Thyroid gland (tissue), 4 donors: ENCODE measurements around the gene PLIN3. TPM values are rescaled to one million over a fixed set of nuclear protein-coding genes. Genes with fewer than 3 reads are reported as not detected.
A peak's percentile ranks its signal among the peaks of the same experiment; 100 is the strongest.
"Not testable (repeated sequence)": the region's sequence is repeated elsewhere in the genome, so short reads cannot be mapped to it uniquely, and the experiment has no call there.

Experiments used
- DNase-seq, 2 donors: peaks; one replicate each; pipeline ENCODE4 v3.0.0-alpha.2; 2019
- H3K27ac ChIP-seq, 3 donors: fragments of 200-600 bp; sonication (generic); 1 replicate in 2 of 3; 2 replicates in 1 of 3; pipeline ENCODE4 v1.5.1; 2016 to 2019; ENCODE audit warnings: mild to moderate bottlenecking in 1 of 3, moderate library complexity in 1 of 3
- H3K27me3 ChIP-seq: fragments of 200-600 bp; sonication (generic); one replicate; pipeline ENCODE4 v1.5.1; 2019
- H3K36me3 ChIP-seq, 2 donors: fragments of 200-600 bp; sonication (generic); one replicate each; pipeline ENCODE4 v1.5.1; 2016 to 2019
- H3K4me1 ChIP-seq, 2 donors: fragments of 200-600 bp; sonication (generic); one replicate each; pipeline ENCODE4 v1.5.1; 2017 to 2019
- H3K4me3 ChIP-seq, 3 donors: fragments of 200-600 bp; sonication (generic); replicated peaks in 1 of 3; 1 replicate in 2 of 3; 2 replicates in 1 of 3; pipeline ENCODE4 v1.5.1; 2016; ENCODE audit warnings: mild to moderate bottlenecking in 1 of 3
- H3K9me3 ChIP-seq: fragments of 200-600 bp; sonication (generic); one replicate; pipeline ENCODE4 v1.5.1; 2017
- POLR2A ChIP-seq, 2 donors: fragments of 450-650 bp; IDR thresholded peaks; one replicate each; pipeline ENCODE4 v1.6.1; 2017; ENCODE audit warnings: antibody characterized with exemption in 2 of 2, mild to moderate bottlenecking in 2 of 2, moderate library complexity in 1 of 2
- WGBS, 2 donors: methylation state at CpG; one replicate each; pipeline ENCODE4 v1.1.5; 2017; 5-methylcytosine and 5-hydroxymethylcytosine counted together
- intact Hi-C: fragments of 100-400 bp; cut with DNase I; formaldehyde crosslinking; loops from one replicate; pipeline ENCODE4 v1.15.1; 2023
- total RNA-seq, 4 donors: library from RNA; depleted of rRNA; stranded (reverse); fragments of >200 nt; gene quantifications; one replicate each; pipeline ENCODE4 v1.2.3, GENCODE V29; 2016
- TF ChIP-seq, protein P1 (sequence below), 6 experiments: fragments of 200-600 bp in 3 of 6; fragments of 450-650 bp in 3 of 6; sonication (generic) in 3 of 6; IDR thresholded peaks; one replicate each; pipeline ENCODE4 v1.5.1; 2016 to 2019; ENCODE audit warnings: antibody characterized with exemption in 6 of 6, mild to moderate bottlenecking in 2 of 6, inconsistent platforms in 1 of 6, moderate library complexity in 1 of 6

The PLIN3 gene
- total RNA-seq, 4 donors from 2014 or later = 24.4 to 41.3 (median 38.0) TPM

GRCh38 chr19:4849019-4849418, 18.4 kb downstream of the PLIN3 start:
- H3K27ac ChIP-seq = peak overlapping the region; percentile 48 to 76 (median 54)
- peaks cover 21 to 32% of the 10 kb centered on the region in 2 donors for H3K4me1 ChIP-seq
- H3K4me3 ChIP-seq = no peak overlapping the region
- H3K36me3 ChIP-seq = peaks cover 17 to 22% of the 10 kb centered on the region in 2 donors
- WGBS, 2 donors = 65 to 71% methylated on average over 7 of the region's 7 CpGs
- H3K9me3 ChIP-seq = no peaks in the 10 kb centered on the region
- no peaks in the 10 kb centered on the region for H3K27me3 ChIP-seq
- peak; percentile 45 to 64 for DNase-seq
- TF ChIP-seq, protein P1, sequence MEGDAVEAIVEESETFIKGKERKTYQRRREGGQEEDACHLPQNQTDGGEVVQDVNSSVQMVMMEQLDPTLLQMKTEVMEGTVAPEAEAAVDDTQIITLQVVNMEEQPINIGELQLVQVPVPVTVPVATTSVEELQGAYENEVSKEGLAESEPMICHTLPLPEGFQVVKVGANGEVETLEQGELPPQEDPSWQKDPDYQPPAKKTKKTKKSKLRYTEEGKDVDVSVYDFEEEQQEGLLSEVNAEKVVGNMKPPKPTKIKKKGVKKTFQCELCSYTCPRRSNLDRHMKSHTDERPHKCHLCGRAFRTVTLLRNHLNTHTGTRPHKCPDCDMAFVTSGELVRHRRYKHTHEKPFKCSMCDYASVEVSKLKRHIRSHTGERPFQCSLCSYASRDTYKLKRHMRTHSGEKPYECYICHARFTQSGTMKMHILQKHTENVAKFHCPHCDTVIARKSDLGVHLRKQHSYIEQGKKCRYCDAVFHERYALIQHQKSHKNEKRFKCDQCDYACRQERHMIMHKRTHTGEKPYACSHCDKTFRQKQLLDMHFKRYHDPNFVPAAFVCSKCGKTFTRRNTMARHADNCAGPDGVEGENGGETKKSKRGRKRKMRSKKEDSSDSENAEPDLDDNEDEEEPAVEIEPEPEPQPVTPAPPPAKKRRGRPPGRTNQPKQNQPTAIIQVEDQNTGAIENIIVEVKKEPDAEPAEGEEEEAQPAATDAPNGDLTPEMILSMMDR (IDR thresholded peaks at IDR 0.05) = no peak
- TF ChIP-seq POLR2A (IDR thresholded peaks at IDR 0.05) = no peak
- intact Hi-C loops = no loop called here

DNA sequence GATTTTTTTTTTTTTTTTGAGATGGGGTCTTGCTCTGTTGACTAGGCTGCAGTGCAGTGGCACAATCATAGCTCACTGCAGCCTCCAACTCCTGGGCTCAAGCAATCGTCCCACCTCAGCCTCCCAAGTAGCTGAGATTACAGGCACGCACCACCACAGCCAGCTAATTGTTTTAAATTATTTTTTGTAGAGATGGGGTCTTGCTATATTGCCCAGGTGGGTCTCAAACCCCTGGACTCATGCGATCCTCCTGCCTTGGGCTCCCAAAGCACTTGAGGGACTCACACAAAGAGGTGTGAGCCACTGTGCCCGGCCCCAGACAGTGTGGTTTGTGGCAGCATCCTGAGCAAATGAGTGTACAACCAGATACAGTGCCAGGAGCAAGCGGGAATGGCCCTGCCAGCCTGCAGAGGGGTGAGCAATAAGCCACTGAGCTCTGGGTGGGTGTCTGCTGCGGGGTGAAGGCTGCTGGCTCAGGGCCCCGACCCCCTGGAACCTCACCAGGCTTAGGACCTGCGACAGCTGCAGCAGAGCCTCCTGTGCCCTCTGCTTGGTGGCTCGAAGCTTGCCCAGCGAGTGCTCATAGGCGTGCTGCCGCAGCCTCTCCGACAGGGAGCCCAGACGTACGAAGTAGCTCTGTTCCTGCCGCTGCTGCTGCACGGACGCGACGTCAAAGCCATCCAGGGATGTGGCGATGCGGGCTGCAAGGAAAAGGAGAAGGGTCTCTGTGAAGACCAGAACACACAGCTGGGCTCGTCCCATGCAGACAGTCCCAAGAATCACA, 20.1 kb downstream of the PLIN3 start:
- TF ChIP-seq POLR2A (IDR thresholded peaks at IDR 0.05) = no peak
- TF ChIP-seq, protein P1 (IDR thresholded peaks at IDR 0.05) = no peak
- WGBS, 2 donors = 96% methylated on average over 23 of the region's 23 CpGs
- Histone ChIP-seq H3K27me3 (no peaks in the 10 kb centered on the region), H3K4me3 (no peak overlapping the region), H3K27ac (no peak overlapping the region), H3K4me1 (peaks cover 21 to 23% of the 10 kb centered on the region in 2 donors), H3K9me3 (no peaks in the 10 kb centered on the region), H3K36me3 (peaks cover 23 to 24% of the 10 kb centered on the region in 2 donors)
- intact Hi-C loops = no loop called here
- DNase-seq = no peak

DNA sequence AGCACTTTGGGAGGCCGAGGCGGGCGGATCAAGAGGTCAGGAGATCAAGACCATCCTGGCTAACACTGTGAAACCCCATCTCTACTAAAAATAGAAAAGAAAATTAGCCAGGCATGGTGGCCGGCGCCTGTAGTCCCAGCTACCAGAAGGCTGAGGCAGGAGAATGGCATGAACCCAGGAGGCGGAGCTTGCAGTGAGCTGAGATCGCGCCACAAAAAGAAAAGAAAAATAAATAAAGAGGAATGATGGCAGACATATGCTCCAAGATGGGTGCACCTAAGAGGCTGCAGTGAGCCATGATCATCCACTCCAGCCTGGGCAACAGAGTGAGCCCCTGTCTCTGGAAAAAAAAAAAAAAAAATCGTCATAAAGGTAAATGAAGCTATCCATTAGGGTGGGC, 21.5 kb downstream of the PLIN3 start:
- intact Hi-C loops, H3K27me3 ChIP-seq, H3K9me3 ChIP-seq, H3K4me3 ChIP-seq: not testable (repeated sequence)
- DNase-seq = peak; percentile 49 to 59
- H3K27ac ChIP-seq = peak overlapping the region in 1 of 3 donors; percentile 55
- peaks cover 9 to 11% of the 10 kb centered on the region in 2 donors for H3K4me1 ChIP-seq
- H3K36me3 ChIP-seq = peaks cover 23 to 28% of the 10 kb centered on the region in 2 donors
- 67 to 81% methylated on average over 8 to 9 of the region's 9 CpGs for WGBS, 2 donors

DNA sequence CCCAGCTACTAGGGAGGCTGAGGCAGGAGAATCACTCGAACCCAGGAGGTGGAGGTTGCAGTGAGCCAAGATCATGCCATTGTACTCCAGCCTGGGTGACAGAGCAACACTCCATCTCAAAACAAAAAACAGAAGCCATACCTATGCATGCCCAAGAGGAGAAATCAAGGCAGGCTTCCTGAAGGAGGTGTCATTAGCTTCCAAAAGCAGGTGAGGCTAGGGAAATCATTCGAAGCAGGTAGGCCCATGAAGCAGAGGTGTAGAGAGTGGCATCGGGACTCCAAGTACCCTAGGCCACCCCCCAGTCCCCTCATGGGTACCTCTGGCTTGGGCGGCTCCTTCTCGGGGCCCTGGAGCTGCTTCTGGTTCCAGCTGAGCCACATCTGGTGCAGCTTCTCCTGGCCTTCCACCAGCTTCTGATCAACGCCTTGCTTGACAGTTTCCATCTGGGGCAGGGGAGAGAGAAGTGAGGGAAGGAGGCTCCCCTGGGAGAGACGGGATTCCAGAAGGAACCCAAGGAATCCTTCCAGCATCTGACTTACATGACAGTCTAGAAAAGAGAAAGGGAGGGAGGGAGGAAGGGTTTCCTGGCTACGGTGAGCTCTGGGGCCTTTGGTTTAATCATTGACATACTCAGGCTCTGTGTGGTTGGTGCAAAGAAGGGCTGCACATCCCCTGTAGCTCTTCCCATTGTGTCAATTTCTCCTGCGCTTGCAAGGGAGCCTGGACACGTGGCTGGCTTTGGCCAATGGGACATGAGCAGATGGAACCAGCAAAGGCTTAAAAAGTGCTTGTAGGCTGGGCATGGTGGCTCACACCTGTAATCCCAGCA, 22.9 kb downstream of the PLIN3 start:
- Histone ChIP-seq H3K9me3 (no peaks in the 10 kb centered on the region), H3K27ac (no peak overlapping the region), H3K27me3 (no peaks in the 10 kb centered on the region), H3K4me3 (no peak overlapping the region), H3K4me1 (peaks cover 6 to 7% of the 10 kb centered on the region in 2 donors), H3K36me3 (peaks cover 23 to 28% of the 10 kb centered on the region in 2 donors)
- 88 to 90% methylated on average over 7 to 10 of the region's 10 CpGs for WGBS, 2 donors
- TF ChIP-seq, protein P1 (IDR thresholded peaks at IDR 0.05) = no peak
- TF ChIP-seq POLR2A (IDR thresholded peaks at IDR 0.05) = no peak
- no peak for DNase-seq
- intact Hi-C loops = no loop called here

- peaks cover 31 to 37% of the 10 kb centered on the region in 2 donors for H3K36me3 ChIP-seq
- H3K9me3 ChIP-seq = no peaks in the 10 kb centered on the region
- no peak overlapping the region for H3K4me3 ChIP-seq
- 96 to 99% methylated on average over 6 of the region's 6 CpGs for WGBS, 2 donors
- no peak for DNase-seq
- peaks cover 3% of the 10 kb centered on the region in 2 donors for H3K4me1 ChIP-seq
- TF ChIP-seq POLR2A (IDR thresholded peaks at IDR 0.05) = no peak
- TF ChIP-seq, protein P1 (IDR thresholded peaks at IDR 0.05) = no peak
- intact Hi-C loops = no loop called here
- H3K27ac ChIP-seq = no peak overlapping the region
- no peaks in the 10 kb centered on the region for H3K27me3 ChIP-seq
Measured at GRCh38 chr19:4843647-4843965, 23.9 kb downstream of the PLIN3 start.
